Pulmonary artery endothelial cell (primary cell): ENCODE data around the gene CYP39A1. TPM values are rescaled to one million over a fixed set of nuclear protein-coding genes. Genes with fewer than 3 reads are reported as not detected.

ENCODE experiments used
- DNase-seq: peaks from one replicate; pipeline ENCODE4 v3.0.0-alpha.2; 2011; ENCODE audit warnings: low read depth, low spot score
- total RNA-seq: library from RNA; depleted of rRNA; stranded (reverse); fragments of >200 nt; gene quantifications from 2 replicates; pipeline ENCODE4 v1.2.3, GENCODE V29; 2014

CYP39A1 gene
- total RNA-seq, 1 donor from 2014 or later = 0.13 TPM

- no peak for DNase-seq
These were observed 131.1 kb downstream of the CYP39A1 start for GRCh38 chr6:46521464-46521971.

GRCh38 chr6:46517202-46517601 lies 135.4 kb downstream of the CYP39A1 start:
- DNase-seq = no peak

- DNase-seq = no peak
These were observed 139.1 kb downstream of the CYP39A1 start for GRCh38 chr6:46513533-46513932.

GRCh38 chr6:46511320-46511719 lies 141.3 kb downstream of the CYP39A1 start:
- DNase-seq = no peak

- DNase-seq = no peak
These were observed 142.0 kb downstream of the CYP39A1 start for GRCh38 chr6:46510651-46511050.

GRCh38 chr6:46509981-46510510 lies 142.6 kb downstream of the CYP39A1 start:
- DNase-seq = no peak

GRCh38 chr6:46509063-46509462 lies 143.6 kb downstream of the CYP39A1 start:
- DNase-seq = no peak

GRCh38 chr6:46507426-46507825 lies 145.2 kb downstream of the CYP39A1 start:
- DNase-seq = no peak

- DNase-seq = no peak
These were observed 146.7 kb downstream of the CYP39A1 start for GRCh38 chr6:46505693-46506512.

GRCh38 chr6:46504242-46504641 lies 148.4 kb downstream of the CYP39A1 start:
- no peak for DNase-seq

- no peak for DNase-seq
These were observed 150.0 kb downstream of the CYP39A1 start for GRCh38 chr6:46502486-46503119.

GRCh38 chr6:46501136-46502089 lies 151.2 kb downstream of the CYP39A1 start:
- DNase-seq = no peak

GRCh38 chr6:46500382-46500781 lies 152.2 kb downstream of the CYP39A1 start:
- DNase-seq = no peak

Other genes with a start within 250 kb of the CYP39A1 start
- 0.07 TPM in 1 of 2 replicates, not detected in the other for gene RCAN2, start 161.4 kb downstream of the CYP39A1 start, total RNA-seq
- 0.66 and 1.9 TPM in 2 replicates for gene SLC25A27, start 157 bp upstream of the CYP39A1 start, total RNA-seq
- 0.04 TPM in 1 of 2 replicates, not detected in the other for gene TDRD6, start 35.1 kb upstream of the CYP39A1 start, total RNA-seq
- not detected in 2 replicates for gene PLA2G7, start 82.6 kb upstream of the CYP39A1 start, total RNA-seq
- gene ANKRD66, start 94.1 kb upstream of the CYP39A1 start, total RNA-seq = not detected in 2 replicates
- not detected in 2 replicates for gene MEP1A, start 140.6 kb upstream of the CYP39A1 start, total RNA-seq